ENCODE measurements around the gene VEGFD.

The VEGFD gene

GRCh38 chrX:15384304-15384703 is at the start of gene VEGFD:
TSS of gene VEGFD (minus strand) at chrX:15384413. CDS start at chrX:15383946, 467 bp downstream.
- no peak for DNase-seq

- DNase-seq = no peak
These were observed 46.4 kb upstream of the VEGFD start for GRCh38 chrX:15430584-15430983.

- DNase-seq = no peak
These were observed 45.9 kb upstream of the VEGFD start for GRCh38 chrX:15430076-15430475.

- DNase-seq = no peak
These were observed 40.8 kb upstream of the VEGFD start for GRCh38 chrX:15425024-15425423.

- DNase-seq = no peak
These were observed 34.5 kb upstream of the VEGFD start for GRCh38 chrX:15418707-15419181.

GRCh38 chrX:15418041-15418706 is 34.0 kb upstream of the VEGFD start:
- DNase-seq = no peak

GRCh38 chrX:15416133-15416993 is 32.1 kb upstream of the VEGFD start:
- DNase-seq = no peak

GRCh38 chrX:15413101-15413500 is 28.9 kb upstream of the VEGFD start:
- DNase-seq = no peak

GRCh38 chrX:15410947-15411346 is 26.7 kb upstream of the VEGFD start:
- DNase-seq = no peak

GRCh38 chrX:15410430-15410829 is 26.2 kb upstream of the VEGFD start:
- no peak for DNase-seq

GRCh38 chrX:15405846-15406245 is 21.6 kb upstream of the VEGFD start:
- DNase-seq = no peak

- no peak for DNase-seq
These were observed 20.3 kb upstream of the VEGFD start for GRCh38 chrX:15404401-15405096.

- no peak for DNase-seq
These were observed 17.2 kb upstream of the VEGFD start for GRCh38 chrX:15401378-15401777.

GRCh38 chrX:15399962-15400391 is 15.8 kb upstream of the VEGFD start:
- DNase-seq = no peak

GRCh38 chrX:15398874-15399273 is 14.7 kb upstream of the VEGFD start:
- no peak for DNase-seq

- no peak for DNase-seq
These were observed 11.6 kb upstream of the VEGFD start for GRCh38 chrX:15395789-15396188.

GRCh38 chrX:15391850-15392249 is 7.6 kb upstream of the VEGFD start:
- no peak for DNase-seq

- no peak for DNase-seq
These were observed 1.4 kb downstream of the VEGFD start for GRCh38 chrX:15382813-15383212.

- no peak for DNase-seq
These were observed 7.3 kb downstream of the VEGFD start for GRCh38 chrX:15376956-15377355.

- no peak for DNase-seq
These were observed 10.2 kb downstream of the VEGFD start for GRCh38 chrX:15373976-15374375.

GRCh38 chrX:15366506-15367352 is 17.5 kb downstream of the VEGFD start:
- DNase-seq = no peak

GRCh38 chrX:15359701-15360100 is 24.5 kb downstream of the VEGFD start:
- DNase-seq = no peak

GRCh38 chrX:15358533-15358932 is 25.7 kb downstream of the VEGFD start:
- DNase-seq = no peak

All from T1000 (cell line).